GM15510 (cell line): ENCODE data around the gene ATXN3.

ENCODE experiments used
- POLR2A ChIP-seq: IDR thresholded peaks from 3 replicates; pipeline ENCODE4 v1.6.1; 2011; ENCODE audit warnings: borderline replicate concordance; ENCODE audit not compliant: insufficient read length; ENCODE audit errors: extremely low read depth

Gene ATXN3

DNA sequence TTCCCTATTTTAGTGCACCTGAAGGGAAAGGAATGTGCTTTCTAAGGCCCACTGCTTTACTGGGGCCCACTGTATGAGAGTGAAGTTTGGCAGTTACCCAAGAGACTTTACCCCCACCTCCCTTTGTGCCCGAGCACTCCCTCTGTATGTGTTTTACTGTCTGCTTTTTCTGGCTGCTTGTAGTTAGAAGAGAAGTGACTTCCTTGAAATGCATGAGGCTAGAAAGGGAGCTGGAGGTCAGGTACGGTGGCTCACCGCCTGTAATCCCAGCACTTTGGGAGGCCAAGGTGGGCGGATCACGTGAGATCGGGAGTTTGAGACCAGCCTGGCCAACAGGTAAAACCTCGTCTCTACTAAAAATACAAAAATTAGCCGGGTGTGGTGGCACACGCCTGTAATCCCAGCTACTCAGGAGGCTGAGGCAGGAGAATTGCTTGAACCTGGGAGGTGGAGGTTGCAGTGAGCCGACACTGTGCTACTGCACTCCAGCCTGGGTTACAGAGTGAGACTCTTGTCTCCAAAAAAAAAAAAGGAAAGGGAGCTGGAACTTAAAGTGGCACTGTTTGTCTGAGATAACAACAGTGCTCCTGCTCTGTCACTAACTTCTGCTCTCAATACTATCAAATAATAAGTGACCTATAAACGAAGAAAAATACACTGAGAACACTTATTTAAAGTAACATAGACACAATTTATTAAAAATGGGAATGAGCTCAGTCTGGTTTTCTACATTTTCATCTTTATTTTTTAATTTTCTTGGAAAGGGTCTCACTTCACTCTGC, 72.3 kb downstream of the ATXN3 start:
- TF ChIP-seq POLR2A: no peak

DNA sequence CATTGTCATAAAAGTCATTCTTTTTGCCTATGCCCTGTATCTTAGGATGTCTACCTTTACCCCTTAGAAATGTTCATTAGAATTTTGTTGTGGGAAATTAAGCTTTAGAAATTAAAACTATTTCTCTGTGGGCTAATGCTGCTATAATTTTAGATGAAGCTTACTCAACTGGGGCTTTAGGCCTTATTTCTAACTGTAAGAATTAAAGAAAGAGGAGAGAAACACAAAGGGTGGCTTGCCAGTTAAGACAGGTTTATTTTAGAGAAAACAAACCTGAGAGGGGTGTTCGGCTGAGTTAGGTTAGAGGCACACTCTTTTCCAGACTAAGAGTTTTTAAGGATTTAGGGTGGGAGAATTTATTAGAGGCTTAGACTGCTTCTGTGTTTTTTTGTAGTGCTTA, 72.9 kb downstream of the ATXN3 start:
- TF ChIP-seq POLR2A: no peak

DNA sequence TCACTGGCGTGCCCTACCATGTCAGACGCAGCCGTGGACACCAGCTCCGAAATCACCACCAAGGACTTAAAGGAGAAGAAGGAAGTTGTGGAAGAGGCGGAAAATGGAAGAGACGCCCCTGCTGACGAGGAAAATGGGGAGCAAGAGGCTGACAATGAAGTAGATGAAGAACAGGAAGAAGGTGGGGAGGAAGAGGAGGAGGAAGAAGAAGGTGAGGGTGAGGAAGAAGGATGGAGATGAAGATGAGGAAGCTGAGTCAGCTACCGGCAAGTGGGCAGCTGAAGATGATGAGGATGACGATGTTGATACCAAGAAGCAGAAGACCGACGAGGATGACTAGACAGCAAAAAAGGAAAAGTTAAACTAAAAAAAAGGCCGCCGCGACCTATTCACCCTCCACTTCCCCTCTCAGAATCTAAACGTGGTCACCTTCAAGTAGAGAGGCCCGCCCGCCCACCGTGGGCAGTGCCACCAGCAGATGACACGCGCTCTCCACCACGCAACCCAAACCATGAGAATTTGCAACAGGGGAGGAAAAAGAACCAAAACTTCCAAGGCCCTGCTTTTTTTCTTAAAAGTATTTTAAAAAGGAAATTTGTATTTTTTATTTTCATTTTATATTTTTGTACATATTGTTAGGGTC, 79.7 kb downstream of the ATXN3 start:
- no peak for TF ChIP-seq POLR2A

DNA sequence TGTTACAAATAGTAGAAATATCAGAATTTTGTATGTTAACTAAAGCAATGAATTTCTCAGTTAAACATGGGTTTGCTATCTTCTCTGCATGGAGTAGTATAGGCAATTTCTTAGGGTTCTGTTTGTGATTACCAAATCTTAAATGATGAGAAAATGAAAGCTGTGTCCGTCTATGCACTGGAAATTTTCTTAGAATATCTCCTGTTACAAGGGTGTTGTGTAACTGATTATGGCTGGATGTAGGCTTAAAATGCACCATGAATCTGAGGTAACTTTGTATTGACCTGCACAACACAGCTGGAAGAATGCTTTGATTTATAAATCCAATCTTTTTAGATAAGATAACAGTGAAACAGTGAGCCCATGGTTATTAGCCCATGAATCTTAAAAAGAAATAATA, 84.3 kb downstream of the ATXN3 start:
- TF ChIP-seq POLR2A: no peak

DNA sequence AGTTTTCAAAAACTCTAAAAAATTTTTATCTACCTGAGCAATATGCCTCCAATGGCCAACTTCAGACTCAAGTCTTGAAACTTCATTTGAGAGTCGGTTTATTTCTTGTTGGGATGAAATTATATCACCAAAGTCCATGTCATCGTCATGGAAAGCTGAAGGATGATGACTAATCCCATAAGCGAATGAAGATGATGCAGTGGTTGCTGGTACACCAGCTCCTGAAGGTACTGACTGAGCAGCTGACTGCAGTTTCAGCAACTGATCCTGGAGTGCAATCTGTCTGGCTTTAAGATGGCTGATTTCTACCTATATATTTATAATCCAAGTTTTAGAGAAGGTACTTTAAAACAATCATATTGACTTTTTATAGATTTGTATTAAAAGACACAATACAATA, 84.9 kb downstream of the ATXN3 start:
- TF ChIP-seq POLR2A: no peak

DNA sequence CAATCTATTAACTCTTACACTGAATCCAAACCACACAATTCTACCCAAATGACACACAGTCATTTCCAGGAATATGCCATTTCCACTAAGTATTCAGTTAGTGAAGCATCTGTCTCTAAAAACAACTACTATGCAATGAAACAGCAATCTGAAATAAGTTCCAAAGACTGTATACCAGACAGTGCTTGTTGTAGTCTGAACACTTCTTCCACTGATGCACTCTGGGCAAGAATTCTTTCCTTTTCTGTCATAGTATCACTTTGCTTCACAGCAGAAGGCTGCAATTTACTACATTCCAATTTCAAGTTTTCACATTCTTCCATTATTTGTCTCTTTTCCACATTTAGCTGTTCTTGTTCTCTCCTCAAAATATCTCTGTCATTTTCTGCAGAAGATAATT, 92.3 kb downstream of the ATXN3 start:
- TF ChIP-seq POLR2A: no peak

DNA sequence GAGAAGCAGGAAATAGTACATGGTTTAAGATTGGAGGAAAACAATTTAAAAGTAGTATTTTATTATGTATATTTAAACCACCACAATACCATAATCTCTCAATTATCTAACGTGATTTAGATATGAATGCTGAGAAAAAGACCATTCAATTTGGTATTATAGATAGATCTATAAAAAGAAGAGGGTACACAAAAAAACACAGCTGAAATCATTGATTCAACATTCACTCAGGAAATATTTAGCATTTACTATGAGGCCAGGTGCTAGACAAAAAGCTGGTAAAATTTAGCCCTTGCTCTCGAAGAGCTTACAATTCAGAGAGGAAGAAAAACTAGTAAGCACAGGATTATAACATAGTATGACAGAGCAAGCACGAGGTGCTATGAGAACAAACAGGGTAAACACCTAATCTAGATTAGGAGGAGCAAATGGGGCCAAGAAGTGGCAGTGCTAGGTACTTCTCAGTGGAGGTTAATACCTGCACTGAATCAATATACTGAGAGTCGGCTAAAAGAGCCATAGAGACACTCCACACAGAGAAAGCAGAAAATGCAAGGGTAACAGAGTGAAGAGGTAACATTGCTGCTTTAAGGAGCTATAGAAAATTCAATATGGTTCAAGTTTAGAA, 94.1 kb downstream of the ATXN3 start:
- no peak for TF ChIP-seq POLR2A

DNA sequence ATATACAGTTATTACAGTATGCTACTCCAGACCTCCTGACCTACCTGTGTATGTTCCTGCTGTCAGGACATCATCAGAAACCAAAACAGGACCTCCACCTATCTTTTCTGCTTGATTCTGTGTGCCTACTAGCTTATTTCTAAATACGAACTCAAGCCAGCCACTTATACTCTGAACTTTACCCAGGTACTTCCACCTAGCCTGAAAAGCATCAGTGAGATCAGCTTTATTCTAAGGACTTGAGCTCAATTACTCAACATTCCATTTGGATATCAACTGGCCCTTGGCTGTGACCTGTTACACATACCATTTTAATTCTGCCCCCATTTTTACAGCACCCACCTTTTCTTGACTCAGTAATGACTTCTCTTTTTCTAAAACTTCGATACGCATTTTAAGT, 95.7 kb downstream of the ATXN3 start:
- TF ChIP-seq POLR2A: no peak

DNA sequence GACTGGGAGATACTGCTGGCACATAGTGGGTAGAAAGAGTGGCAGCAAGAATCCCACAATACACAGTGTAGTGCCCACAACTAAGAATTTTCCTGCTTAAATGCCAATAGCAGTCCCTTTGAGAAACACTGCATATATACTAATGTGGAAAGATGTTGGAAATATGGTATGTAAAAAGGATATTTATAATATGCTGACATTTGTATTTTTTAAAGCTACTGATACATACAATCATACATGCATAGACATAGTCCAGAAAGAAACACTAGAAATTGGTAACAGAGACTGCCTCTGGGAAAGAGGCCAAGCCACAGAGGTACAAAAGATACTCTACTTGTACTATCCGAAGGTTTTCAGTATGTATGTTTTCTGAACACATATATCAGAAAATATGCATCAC, 96.8 kb downstream of the ATXN3 start:
- no peak for TF ChIP-seq POLR2A
